ENCODE measurements around the gene JUNB. TPM values are rescaled to one million over a fixed set of nuclear protein-coding genes. Genes with fewer than 3 reads are reported as not detected.

JUNB gene
- total RNA-seq, 1 donor from 2014 or later: 157 TPM

DNA sequence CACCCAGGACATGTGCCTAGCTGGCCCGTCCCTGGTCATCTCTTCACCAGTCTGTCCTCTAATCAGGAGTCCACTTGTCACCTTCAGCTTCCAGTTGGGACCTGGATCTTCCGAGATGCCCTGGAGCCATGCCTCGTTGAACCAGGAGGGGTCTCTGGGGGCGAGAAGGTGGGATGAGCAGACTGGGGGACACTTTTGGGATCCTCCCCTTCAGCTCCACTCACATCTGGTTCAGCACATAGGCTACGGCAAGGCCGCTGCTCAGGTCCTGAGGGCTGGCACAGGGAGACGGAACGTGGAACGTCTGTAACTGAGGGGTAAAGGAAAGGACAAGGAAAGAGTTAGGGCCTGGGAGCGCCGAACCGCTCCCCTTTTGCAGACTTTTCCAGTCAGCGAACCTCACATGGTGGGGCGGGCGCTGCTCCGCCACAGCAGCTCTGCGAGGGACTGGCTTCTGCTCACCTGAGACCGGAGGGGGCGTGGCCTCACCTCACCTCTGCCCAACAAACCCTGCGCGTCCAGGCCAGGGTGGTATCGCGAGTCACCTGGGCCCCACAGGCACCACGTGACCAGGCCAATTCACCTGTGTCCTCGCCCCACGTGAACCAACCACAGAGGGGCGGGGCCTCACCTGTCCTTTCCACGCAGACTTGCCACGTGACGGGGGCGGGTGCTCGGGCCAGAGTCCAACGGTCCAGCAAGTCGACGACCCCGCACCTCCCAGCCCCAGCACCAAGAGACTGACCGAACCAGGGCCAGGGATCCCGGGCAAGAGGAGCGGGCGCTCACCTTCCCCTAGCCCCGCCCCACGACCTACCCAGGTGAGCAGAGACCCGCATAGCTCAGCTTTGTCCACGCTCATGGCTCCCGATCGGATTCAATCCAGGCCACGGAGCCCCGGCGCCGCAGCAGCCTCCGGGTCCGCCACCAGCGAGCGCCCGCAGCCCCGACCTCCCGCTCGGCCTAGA is 16.4 kb upstream of the JUNB start, which contains the start of gene HOOK2:
TSS of gene HOOK2 (minus strand) at position 965 of the 968 bp plus-strand sequence. CDS start at position 862, 103 bp downstream.
- DNase-seq: peak; percentile 56

DNA sequence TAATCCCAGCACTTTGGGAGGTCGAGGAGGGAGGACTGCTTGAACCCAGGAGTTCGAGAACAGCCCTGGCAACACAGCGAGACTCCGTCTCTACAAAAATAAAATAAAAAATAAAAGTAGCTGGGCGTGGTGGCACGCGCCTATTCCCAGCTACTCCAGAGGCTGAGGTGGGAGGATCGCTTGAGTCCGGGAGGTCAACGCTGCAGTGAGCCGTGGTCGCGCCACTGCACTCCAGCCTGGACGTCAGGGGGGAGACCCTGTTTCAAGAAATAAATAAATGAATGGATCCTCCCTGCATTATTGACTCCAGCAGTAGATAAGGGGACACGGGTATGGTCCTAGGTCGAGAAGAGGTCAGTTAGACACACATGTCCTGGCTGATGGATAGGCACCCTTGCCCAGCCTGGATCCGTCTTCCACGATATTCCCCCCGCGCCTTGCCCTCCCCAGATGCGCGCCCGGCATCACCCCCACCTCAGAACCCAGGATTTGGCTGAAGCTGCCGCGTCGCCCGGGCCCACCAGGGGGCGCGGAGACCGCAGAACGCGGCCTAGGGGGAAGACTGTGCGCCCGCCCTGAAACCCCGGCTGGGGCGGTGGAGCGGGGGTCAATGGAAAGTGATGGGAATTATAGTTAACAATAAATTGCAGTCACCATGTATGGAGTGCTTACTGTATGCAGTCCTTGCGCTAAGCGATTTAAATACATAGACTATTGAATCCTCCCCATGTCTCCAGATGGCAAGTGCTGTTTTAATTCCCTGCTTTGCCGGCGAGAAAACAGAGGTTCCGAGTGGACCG is 13.9 kb upstream of the JUNB start:
- peak; percentile 92 for DNase-seq

DNA sequence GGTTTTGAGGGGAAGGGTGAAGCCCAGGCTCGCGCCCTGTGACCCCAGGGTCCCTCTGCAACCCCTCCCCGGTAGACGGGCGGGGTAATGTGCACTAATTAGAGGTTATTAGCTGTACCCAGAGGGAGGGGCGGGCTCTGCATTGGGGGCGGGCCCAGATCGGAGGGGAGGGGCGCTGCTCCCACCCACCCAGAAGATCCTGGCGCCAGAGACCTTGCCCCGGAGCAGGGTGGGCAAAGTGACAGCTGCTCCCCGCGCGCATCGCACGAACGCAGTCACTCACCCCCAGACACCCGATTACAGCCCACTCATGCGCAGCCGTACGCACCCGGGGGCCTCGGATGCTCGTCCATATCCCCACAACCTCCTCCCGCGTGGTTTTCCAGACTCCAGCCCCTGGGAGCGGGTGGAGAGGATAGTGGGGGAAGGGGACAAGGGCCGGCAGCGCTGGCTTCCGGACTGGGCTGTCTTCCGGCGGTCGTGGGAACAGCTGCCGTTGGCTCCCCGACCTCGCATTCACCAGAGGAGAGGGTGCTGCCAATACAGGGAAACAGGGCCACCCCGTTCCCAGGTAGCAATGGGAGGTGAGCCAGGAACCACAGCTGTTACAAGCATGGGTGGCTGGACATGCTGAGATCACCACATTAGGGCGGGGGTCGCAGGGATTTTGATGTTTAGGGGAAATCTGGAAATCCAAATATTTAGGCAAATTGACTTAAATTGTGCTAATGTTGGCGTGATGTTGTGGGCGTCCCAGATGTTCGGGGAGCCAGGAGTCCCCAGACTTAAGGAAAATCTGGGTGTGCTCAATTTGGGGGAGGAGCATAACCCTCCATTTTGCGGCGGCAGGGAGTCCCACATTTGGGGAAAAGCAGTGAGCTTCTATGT is 13.0 kb upstream of the JUNB start:
- DNase-seq: peak; percentile 88

- DNase-seq: no peak
Observed at GRCh38 chr19:12778905-12779161, 12.5 kb upstream of the JUNB start.

DNA sequence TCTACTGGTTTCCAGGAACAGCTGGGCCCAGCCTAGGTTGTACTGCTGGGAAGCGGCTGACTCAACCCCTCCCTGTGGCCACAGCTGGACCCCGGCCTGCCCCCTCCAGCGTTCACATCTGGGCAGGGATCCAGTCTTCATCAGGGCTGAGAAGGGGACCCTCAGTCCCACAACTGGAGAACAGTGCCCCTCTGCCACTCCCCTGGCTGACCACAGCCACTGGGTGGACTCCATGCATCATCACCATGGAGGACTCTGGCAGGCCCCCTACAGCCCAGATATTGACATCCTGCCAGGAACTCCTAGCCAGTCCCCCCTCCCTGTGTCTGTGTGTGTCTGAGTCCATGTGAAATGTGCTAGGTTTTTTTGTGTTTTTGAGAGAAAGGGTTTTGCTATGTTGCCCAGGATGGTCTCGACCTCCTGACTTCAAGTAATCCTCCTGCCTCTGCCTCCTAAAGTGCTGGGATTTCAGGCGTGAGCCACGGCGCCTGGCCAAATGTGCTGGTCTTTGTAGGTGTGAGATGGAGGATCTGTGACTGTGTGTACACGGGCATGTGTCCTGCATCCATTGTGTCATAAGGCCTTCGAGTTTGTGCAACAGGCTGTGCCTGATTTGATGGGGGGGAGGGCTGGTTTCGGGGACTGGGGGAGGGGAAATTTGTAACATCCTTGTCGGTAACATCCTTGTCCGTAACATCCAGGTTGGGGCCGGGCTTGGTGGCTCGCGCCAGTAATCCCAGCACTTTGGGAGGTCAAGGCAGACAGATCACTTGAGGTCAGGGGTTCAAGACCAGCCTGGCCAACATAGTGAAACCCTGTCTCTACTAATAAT is 11.9 kb upstream of the JUNB start:
- peak; percentile 94 for DNase-seq

- no peak for DNase-seq
Observed at GRCh38 chr19:12782174-12782423, 9.2 kb upstream of the JUNB start.

DNA sequence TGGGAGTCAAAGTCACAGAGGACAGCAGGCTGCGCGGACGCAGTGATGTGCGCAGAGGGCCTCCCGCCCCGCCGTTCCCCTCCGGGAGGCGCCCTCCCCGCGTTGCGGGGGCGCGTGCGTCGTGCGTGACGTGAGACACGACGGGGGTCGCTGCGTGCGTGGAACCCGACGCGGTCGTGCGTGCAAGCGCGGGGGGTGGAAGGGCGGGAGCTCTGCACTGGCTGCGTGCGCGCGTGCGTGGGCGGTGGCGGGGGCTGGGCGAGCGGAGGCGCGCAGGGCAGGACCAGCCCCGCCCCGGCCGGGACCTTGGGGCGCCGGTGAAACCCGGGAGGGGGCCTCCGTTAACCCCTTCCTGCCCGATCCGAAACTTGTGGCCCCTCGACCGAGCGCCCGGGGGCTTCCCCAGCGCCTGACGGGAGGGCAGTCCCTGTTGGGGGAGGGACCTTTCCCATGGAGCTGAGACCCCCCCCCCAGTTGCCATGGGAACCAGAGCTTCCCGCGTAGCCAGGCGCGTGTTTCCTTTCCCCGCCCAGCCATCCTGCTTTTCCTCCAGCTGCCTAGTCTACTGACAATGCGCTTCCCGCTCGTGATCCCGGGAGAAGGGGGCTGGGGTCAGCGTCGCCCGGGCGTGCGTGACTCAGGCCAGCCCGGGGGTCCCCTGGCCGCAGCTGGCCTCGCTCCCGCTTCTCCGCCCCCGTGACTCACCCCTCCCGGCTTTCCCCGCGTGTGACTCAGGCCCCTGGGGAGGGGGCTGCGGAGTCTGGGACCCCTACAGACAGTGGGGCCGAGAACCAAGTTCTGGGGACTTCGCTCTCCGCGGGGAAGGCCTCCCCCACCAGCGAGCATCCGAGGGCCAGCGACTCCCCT is 8.6 kb upstream of the JUNB start:
- peak; percentile 93 for DNase-seq

DNA sequence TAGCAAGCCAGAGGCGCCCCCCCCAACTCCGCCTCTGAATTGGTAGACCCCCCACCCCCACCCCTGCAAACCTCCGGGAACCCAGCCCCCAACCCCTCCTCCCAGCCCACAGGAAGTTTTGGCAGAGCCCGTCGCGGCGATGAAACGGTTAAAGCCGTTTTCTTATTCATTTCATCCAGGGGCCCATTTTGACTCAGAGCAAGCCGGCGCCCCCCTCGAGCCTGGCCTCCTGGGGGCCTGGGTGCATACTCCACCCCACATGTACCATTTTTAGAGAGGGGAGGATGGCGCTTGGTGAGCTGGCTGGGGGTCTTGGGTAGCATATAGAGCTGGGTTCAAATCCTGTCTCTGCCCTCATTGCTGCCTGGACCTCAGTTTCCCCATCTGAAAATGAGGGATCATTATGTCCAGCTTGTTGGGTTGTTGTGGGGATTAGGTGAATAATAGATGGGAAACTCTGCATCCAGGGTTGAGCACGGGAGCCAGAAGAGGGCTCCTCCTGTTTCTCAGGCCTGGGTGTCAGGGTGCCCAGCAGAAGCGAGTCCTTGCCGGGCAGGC is 7.9 kb upstream of the JUNB start:
- DNase-seq: no peak

DNA sequence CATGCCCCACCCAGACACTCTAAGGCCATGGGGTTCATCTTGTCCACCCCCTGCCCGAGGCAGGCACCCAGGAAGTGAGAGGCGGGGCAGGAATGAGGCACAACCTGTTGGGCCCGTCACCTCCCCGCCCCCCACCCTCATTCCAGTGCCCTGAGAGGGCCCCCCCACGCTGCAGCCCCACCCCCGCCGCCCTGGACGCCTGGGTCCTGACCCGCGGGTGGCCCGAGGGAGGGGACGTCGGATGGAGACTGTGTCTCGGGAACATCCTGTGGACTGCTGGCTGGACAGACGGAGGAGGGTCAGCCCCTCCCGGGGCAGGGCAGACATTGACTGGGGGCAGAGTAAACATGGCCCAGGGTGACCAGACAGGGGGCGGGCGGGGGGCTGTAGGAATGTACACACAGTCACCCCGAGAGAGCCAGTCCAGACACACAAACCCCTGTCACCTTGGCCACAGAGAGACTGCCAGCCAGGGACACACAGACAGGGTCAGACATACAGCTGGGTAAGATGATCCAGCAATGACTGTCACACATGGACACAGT is 7.4 kb upstream of the JUNB start:
- DNase-seq: no peak

- DNase-seq: no peak
Observed at GRCh38 chr19:12784394-12784870, 6.9 kb upstream of the JUNB start.

GRCh38 chr19:12784871-12785430 is 6.3 kb upstream of the JUNB start:
- peak; percentile 53 for DNase-seq

DNA sequence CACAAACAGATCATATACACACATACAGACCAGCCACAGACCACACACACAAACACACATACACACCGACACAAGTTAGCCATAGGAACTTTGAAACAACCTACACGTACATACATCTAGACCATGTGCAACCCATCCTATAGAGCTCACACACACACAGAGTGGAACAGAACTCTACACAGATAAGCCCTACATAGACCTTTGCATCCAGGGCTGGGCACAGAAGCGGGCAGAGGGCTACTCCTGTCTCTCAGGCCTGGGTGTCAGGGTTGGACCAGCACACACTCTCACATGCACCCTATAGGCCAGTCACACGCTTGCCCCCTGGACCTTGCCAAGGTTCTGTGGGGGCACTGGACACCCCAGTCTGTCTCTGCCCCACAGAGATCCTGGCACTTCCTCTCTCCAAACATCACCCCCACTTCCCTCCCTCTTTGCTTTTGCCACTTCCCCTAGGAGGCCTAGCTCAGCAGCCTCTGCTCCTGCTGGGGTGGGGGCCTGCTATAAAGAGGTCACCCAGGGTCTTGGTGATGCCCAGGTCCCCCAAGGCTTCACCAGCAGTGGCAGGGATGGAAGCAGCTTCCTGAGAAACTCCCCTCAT is 5.8 kb upstream of the JUNB start:
- no peak for DNase-seq

GRCh38 chr19:12786141-12786870 is 5.0 kb upstream of the JUNB start:
- DNase-seq: no peak

DNA sequence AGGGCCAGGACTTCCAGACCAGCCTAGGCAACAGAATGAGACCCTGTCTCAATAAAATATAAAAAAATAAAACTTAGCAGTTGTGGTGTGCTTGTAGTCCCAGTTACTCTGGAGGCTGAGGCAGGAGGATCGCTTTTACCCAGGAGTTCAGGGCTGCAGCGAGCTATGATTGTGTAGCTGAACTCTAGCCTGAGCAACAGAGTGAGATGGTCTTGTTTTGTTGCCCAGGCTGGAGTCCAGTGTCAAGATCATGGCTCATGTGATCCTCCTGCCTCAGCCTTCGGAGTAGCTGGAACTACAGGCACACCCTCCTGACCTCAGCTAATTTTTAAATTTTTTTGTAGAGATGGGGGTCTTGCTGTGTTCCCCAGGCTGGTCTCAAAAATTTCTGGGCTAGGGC is 4.3 kb upstream of the JUNB start:
- DNase-seq: no peak

- no peak for DNase-seq
Observed at GRCh38 chr19:12787458-12787857, 3.8 kb upstream of the JUNB start.

DNA sequence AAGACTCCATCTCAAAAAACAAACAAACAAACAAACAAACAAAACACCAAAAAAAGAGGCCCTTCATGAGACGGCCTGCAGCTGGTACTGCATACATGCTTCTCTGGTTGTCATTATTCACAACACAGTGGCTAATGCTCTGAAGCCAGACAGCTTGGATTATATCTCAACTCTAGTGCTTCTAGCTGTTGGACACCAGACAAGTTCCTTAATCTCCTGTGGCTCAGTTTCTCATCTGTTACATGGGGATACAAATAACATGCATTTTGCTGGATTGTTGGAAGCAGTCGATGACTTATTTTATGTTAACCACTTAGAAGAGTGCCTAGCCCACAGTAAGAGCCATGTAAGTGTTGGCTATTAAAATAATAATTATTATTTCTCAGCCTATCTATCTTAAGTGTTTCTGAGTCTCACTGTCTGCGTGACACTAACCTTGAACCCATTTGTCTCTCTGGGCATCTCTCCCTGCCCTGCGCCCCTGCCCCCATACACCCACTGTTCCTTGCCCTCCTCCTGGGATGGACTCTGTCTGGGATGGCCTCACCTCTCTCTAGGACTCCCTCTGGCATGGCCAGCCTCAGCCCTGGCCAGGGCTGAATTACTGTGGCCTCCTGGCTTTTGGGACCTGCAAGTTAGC is 3.1 kb upstream of the JUNB start:
- DNase-seq: peak; percentile 81

DNA sequence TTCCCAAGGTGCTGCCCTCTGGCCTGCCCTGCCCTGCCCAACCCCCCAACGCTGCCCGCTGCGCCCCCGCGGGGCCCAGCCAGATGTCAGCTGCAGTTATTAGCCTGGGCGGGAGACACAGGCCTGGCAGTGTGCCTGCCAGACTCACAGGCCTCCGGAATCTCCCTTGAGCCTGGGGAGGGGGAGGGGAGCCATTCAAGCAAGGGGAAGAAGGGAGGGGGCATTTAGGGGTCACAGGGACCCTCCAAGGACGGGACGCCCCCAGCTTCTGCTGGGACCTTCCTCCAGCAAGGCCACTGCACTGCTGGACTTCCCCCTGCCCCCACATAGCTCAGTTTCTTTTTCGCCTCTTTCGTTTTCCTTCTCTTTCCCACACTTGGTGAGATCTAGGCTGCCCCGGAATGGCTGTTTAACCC is 2.6 kb upstream of the JUNB start:
- peak; percentile 95 for DNase-seq
